Fibroblast of the aortic adventitia (primary cell): ENCODE data around the gene POMZP3. TPM values are rescaled to one million over a fixed set of nuclear protein-coding genes. Genes with fewer than 3 reads are reported as not detected.
"Not testable (repeated sequence)": the region's sequence is repeated elsewhere in the genome, so short reads cannot be mapped to it uniquely, and the experiment has no call there.

Source experiments
- DNase-seq: peaks from one replicate; pipeline ENCODE4 v3.0.0-alpha.2; 2010; ENCODE audit warnings: low read depth
- H3K4me3 ChIP-seq: 2 replicates; pipeline ENCODE4 v1.5.1; 2011; ENCODE audit warnings: low read depth, mild to moderate bottlenecking, control low read depth, low read length, moderate library complexity
- total RNA-seq: library from RNA; depleted of rRNA; stranded (reverse); fragments of >200 nt; gene quantifications from 2 replicates; pipeline ENCODE4 v1.2.3, GENCODE V29; 2012; ENCODE audit warnings: low replicate concordance

Gene POMZP3
- total RNA-seq, 1 donor, result 7.7 TPM

DNA sequence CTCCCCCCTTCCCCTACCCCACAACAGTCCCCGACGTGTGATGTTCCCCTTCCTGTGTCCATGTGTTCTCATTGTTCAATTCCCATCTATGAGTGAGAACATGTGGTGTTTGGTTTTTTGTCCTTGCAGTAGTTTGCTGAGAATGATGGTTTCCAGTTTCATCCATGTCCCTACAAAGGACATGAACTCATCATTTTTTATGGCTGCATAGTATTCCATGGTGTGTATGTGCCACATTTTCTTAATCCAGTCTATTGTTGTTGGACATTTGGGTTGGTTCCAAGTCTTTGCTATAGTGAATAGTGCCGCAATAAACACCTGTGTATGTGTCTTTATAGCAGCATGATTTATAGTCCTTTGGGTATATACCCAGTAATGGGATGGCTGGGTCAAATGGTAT, 65.7 kb downstream of the POMZP3 start:
- not testable (repeated sequence) for H3K4me3 ChIP-seq, DNase-seq

DNA sequence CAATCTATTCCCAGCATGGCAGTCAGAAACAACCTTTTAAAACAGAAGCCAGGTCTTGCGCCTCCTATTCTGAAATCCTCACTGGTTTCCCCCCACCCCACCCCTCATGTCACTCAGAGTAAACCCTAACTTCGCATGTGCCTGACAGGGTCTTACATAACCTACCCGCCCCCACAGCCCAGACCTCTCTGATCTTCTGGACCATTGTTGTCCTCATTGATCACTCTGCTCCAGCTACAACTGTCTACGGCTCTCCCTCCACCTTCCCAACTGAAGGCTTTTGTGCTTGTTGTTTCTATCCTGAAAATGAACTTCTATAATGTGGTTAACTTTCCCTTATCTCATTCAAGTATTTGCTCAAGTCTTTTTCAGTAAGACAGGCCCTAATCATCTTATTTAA, 66.9 kb downstream of the POMZP3 start:
- H3K4me3 ChIP-seq, DNase-seq: not testable (repeated sequence)

Other genes with a start within 250 kb of the POMZP3 start
- 0.36 and 1.5 TPM in 2 replicates for gene SSC4D, start 217.6 kb downstream of the POMZP3 start, total RNA-seq
- 0.63 and 2.9 TPM in 2 replicates for gene ZP3, start 202.3 kb downstream of the POMZP3 start, total RNA-seq
- gene DTX2, start 165.6 kb downstream of the POMZP3 start, total RNA-seq, result 3.8 and 6.6 TPM in 2 replicates
- 0.16 and 0.18 TPM in 2 replicates for gene UPK3B, start 116.7 kb downstream of the POMZP3 start, total RNA-seq
- 0.09 and 0.33 TPM in 2 replicates for gene SPDYE16, start 84.0 kb downstream of the POMZP3 start, total RNA-seq